GM19239 (cell line): ENCODE measurements around the gene CELSR3.
A peak's percentile ranks its signal among the peaks of the same experiment; 100 is the strongest.

Experiments
- DNase-seq: peaks from one replicate; pipeline ENCODE4 v3.0.0; 2011; ENCODE audit warnings: low spot score; ENCODE audit not compliant: insufficient read length
- FAIRE-seq: peaks from 2 replicates; lab custom pipeline; 2011; peaks lifted over from hg19 to GRCh38; lab: Jason Lieb, UNC

The CELSR3 gene

DNA sequence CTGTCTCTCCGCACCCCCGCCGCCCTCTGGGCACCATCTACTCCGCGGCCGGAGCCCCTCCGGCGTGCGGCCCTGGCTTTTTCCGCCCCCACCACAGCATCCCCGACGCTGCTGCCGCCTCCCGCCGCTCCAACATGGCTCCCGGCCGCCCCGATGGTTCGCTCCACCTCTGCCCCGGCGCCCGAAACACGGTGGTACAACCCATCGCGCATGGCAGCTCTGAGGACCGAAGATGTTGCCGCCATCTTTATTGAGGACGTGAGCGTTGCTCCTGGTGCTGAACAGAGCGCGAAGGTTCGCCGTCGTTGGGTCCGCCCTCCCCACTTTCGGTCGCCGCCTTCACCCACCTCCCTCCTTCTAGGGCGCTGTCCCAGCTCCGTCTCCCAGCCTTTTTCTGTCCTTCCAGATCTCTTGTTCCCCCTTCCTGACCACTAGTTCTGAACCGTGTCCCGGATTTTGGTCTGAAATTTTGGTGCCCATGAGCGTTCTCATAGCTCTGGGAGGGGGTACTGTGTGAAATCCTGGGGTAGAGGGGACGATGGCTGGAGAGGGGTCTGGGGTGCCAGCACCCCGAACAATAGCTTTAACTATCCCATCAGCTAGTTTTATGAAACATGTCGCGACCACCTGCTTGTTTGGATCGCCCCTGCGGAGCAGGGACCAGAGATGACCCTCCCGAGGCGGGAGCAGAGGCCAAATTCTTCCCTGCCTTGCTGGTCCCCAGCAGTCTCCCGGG, at the start of gene CELSR3:
CELSR3 (minus strand) TSS at position 134 of the 736 bp plus-strand sequence. CDS start 252 bp downstream, outside the sequence.
- FAIRE-seq = peak; percentile 85
- DNase-seq = peak; percentile 54

DNA sequence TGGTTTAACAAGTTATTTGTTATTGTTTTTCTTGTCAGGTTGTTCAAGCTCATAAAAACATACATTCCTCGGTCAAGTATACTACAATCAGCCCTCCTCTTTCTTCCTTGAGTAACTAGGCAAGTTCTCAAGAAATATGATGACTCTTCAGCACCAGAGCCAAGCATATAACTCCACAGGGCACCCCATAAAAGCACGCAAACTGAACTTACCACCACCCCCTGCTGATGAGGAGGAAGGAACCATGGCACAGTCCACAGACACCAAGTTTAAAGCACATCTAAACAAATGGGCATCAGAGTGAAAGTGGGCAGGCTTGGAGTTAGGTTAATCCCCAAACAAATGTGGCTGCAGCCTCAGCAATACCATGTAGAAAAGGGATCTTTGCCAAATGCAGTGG, 49.0 kb upstream of the CELSR3 start:
- FAIRE-seq (no peak), DNase-seq (no peak)

GRCh38 chr3:48709051-48709461, 46.4 kb upstream of the CELSR3 start:
- no peak for FAIRE-seq

DNA sequence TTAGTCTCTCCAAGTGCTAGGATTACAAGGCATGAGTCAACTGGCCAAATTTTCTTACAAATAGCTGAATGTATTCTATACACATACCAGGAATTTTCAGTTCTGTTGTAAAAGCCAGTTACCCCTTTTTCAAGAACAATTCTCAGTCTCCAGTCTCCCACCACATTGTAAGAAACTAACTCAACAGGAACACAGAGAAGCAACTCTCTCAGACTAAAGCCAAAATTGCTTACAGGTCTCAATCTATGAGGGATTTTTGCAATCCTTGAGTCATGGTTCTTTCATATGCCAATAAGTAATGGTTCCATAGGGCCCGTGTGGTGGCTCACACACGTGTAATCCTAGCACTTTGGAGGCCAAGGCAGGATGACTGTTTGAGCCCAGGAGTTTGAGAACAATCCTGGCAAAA, 45.8 kb upstream of the CELSR3 start:
- DNase-seq = no peak
- no peak for FAIRE-seq

More at GRCh38 chr3:48709051-48709461, 46.4 kb upstream of the CELSR3 start:
- no peak for DNase-seq

- DNase-seq = no peak
- FAIRE-seq = no peak
Measured at GRCh38 chr3:48707157-48707556, 44.5 kb upstream of the CELSR3 start.

- FAIRE-seq = no peak
- DNase-seq = no peak
Measured at GRCh38 chr3:48702320-48702920, 39.7 kb upstream of the CELSR3 start.

DNA sequence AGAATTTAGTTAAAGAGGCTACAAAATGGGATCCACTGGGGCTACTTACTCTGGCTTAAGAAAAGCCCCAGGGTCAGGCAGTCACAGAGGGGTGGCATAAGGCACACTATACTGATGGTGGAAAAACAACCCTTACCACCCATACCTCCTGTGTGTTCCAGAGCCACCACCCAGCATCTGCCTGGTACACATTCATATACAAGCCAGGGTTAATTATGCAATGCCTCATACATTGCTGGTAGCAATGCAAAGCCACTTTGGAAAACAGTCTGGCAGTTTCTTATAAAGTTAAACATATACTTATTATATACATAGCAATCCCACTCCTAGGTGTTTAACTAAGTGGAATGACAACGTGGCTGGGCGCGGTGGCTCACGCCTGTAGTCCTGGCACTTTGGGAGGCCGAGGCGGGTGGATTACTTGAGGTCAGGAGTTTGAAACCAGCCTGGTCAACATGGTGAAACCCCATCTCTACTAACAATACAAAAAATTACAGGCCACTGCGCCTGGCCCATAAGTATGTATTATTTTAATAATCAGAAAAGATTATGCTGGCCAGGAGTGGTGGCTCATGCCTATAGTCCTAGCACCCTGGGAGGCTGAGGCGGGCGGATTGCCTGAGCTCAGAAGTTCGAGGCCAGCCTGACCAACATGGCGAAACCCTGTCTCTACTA, 38.2 kb upstream of the CELSR3 start:
- FAIRE-seq (no peak), DNase-seq (no peak)

GRCh38 chr3:48698891-48699290, 36.2 kb upstream of the CELSR3 start:
- FAIRE-seq (no peak), DNase-seq (no peak)

GRCh38 chr3:48697952-48698351, 35.3 kb upstream of the CELSR3 start:
- no peak for FAIRE-seq

DNA sequence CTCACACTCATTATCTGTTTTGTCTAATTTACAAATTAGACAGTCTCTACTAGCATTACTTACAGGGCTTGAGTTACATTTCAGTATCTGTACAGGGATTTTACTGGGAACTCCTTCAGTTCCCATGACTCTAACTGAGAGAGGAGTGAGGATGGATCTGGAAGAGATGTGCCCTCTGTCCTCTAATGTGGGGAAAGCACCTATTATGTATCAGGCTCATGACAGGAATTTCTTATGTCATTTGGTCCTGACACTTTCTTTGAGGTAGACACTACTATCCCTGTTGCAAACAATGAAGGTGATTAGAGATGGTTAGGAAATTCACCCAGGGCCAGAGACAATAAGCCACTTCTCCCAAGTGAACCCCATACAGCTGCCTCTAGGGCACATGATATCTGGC, 33.9 kb upstream of the CELSR3 start:
- no peak for DNase-seq
- no peak for FAIRE-seq

More at GRCh38 chr3:48697952-48698351, 35.3 kb upstream of the CELSR3 start:
- no peak for DNase-seq

DNA sequence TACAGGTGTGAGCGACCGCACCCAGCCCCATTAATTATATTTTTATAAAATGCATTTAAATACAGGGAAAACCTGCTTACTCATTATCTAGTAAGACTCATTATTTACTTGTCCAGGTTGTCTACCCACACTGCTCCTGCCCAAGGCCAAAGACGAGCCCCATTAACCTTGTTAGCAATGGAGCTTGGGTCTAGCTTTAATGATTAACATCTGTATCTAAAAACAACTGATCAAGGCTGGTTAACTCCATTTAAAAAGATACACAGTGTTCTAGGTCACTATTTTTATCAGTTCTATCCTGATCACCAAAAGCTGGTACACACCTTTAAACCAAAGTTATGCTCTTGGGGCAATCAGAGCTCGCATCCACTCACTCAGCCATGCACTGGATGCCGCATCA, 33.5 kb upstream of the CELSR3 start:
- FAIRE-seq = no peak
- DNase-seq = no peak

DNA sequence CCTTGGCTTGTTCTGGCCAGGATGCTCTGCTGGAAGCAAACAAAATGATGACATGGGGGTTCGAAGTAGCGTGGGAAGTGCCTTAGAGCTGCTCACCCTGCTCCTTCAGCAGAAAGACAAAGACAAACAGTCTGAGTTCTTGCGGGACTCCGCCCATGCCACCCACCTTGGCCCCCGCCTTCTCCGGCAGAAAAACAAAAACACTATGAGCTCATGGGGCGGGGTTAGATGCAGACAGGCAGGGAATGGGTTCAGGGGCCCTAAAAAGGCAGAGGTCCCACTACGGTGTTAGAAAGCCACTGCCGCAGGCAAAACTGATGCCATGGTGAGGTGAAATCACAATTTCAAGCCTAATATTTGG, 32.7 kb upstream of the CELSR3 start:
- no peak for FAIRE-seq
- no peak for DNase-seq

- FAIRE-seq = no peak
Measured at GRCh38 chr3:48694610-48695392, 32.1 kb upstream of the CELSR3 start.

GRCh38 chr3:48693826-48694225, 31.1 kb upstream of the CELSR3 start:
- FAIRE-seq (no peak), DNase-seq (no peak)

More at GRCh38 chr3:48694610-48695392, 32.1 kb upstream of the CELSR3 start:
- no peak for DNase-seq

- no peak for DNase-seq
- no peak for FAIRE-seq
Measured at GRCh38 chr3:48692551-48692950, 29.9 kb upstream of the CELSR3 start.

DNA sequence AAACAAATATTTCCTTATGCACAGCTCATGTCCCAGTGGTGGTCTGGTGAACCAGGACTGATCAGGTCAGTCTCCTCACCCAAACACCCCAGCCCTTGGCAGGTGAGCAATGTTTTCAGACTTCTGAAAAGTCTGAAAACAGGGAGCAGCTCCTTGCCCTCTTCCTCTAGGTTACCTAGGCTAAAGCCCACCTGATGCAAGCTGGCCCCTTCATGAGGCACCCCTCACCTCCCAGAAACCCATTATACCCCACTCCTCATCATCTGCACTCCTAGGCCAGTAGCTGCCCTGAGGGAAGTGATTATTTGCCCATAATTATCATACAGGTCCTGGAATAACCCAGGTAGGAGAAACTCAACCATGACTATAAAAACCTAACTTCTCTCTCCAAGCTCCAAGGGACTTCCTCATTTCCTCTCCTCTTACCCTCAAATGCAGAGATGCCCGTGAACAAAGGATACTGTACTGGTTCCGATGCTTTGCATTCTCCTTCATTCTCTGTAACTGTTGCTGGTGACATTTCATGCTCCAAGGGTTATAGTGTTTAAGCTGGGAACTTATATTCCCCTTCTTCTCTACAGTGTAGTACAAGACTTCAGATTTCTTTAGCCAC, 28.3 kb upstream of the CELSR3 start:
- DNase-seq (no peak), FAIRE-seq (no peak)

DNA sequence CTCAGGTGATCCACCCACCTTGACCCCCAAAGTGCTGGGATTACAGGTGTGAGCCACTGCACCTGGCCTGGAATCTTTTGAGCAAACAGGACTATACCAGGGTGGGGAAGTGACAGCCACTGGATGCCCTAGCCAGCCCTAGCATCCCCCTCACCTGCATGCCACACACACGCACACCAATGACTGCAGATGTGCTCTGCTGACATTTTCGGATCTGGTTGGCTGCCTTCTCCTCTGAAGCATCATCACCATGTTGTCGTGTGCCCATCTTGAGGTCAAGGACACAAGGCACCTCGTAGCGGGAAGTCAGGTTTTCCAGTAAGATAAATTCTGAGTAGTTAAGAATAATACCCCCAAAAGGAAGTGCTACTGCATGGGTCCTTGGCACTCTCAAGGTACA, 26.7 kb upstream of the CELSR3 start:
- no peak for FAIRE-seq
- no peak for DNase-seq

- no peak for FAIRE-seq
Measured at GRCh38 chr3:48688737-48689075, 26.0 kb upstream of the CELSR3 start.

DNA sequence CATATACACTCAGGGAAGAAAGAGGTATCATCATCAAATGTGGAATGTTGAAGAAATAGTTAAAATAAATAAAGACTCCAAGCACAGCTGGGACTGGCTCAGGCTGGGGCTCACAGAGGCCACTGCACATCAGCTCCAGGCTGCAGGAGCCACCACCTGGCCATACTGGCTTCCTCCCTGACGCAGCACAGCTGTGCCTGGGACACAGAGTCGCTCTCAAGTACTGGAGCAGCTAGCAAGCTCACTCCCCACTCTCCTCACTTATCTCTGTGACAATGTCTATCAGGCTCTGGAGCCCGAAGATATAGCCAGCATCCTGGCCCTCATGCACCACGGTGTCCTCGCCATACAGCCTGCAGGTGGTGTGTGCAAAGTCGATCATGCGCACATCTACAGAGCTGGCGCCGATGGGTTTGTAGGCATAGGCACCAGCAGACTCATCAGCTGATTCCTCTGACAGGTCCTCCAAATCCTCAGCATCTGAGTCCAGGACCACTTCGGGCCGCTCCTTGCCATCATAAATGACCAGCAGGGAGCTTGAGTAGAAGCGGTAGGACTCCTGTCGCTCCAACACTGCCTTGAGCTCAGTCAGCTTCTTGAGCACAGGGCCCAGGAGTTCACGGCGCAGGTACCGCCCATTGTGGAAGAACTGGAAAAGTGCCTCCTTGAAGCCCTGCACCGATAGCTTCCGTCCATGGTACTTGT, 25.5 kb upstream of the CELSR3 start:
- no peak for FAIRE-seq
- DNase-seq = no peak

More at GRCh38 chr3:48688737-48689075, 26.0 kb upstream of the CELSR3 start:
- DNase-seq = no peak
